Fibroblast of mammary gland (primary cell): ENCODE results near the gene ELMO1.

ENCODE experiments used
- DNase-seq: peaks from one replicate; pipeline ENCODE4 v3.0.0-alpha.2; 2010; ENCODE audit warnings: low read depth
- H3K4me3 ChIP-seq: 2 replicates; pipeline ENCODE4 v1.5.1; 2011; ENCODE audit warnings: low read depth, mild to moderate bottlenecking, low read length, moderate library complexity; ENCODE audit not compliant: control insufficient read depth
- TF ChIP-seq, protein P1 (sequence below): conservative IDR thresholded peaks from 2 replicates; pipeline ENCODE4 v1.5.1; 2011; ENCODE audit warnings: low read depth, low read length, inconsistent platforms; ENCODE audit not compliant: control insufficient read depth, insufficient read depth

Gene ELMO1

DNA sequence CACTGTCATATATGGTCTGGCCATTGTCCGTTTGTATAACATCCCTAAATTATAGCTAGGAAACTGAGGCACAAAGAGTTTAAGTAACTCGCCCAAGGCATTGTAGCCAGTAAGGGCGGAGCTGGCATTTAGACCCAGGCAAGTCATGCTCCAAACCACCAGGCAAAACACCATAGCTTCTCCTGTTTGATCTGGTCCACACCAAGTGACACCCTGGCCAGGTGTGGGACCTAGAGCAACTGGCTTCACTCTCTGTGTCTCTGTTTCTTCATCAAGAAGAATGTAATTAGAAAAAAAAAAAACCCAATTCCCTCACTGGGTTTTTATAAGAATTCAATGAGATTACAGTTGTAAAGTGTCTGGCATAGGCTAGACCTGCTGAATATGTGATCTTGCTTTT lies 639.2 kb downstream of the ELMO1 start:
- DNase-seq, result no peak
- TF ChIP-seq, protein P1, sequence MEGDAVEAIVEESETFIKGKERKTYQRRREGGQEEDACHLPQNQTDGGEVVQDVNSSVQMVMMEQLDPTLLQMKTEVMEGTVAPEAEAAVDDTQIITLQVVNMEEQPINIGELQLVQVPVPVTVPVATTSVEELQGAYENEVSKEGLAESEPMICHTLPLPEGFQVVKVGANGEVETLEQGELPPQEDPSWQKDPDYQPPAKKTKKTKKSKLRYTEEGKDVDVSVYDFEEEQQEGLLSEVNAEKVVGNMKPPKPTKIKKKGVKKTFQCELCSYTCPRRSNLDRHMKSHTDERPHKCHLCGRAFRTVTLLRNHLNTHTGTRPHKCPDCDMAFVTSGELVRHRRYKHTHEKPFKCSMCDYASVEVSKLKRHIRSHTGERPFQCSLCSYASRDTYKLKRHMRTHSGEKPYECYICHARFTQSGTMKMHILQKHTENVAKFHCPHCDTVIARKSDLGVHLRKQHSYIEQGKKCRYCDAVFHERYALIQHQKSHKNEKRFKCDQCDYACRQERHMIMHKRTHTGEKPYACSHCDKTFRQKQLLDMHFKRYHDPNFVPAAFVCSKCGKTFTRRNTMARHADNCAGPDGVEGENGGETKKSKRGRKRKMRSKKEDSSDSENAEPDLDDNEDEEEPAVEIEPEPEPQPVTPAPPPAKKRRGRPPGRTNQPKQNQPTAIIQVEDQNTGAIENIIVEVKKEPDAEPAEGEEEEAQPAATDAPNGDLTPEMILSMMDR, result no peak

DNA sequence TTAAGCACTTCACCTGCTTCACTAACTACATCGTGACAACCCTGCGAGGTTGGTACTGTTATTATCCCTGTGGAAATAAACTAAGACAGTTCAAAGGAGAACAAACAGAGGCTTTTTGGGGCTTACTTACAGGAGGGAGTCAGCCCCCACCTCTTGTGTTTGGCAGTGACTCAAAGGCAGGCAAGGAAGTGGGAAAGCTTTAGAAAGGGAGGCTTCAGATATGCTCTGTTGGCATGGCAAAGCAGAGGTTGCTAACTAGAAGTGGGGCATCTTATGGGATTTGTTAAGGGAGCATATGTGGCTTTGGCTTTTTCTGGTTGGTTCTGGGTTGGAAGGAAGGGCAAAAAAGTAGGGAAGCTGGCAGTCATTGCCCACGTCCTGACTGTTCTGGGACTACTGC lies 639.6 kb downstream of the ELMO1 start:
- H3K4me3 ChIP-seq, result no peak overlapping the region
- TF ChIP-seq, protein P1, result no peak
- no peak for DNase-seq

More for the DNA sequence above, 639.2 kb downstream of the ELMO1 start:
- H3K4me3 ChIP-seq, result no peak overlapping the region

DNA sequence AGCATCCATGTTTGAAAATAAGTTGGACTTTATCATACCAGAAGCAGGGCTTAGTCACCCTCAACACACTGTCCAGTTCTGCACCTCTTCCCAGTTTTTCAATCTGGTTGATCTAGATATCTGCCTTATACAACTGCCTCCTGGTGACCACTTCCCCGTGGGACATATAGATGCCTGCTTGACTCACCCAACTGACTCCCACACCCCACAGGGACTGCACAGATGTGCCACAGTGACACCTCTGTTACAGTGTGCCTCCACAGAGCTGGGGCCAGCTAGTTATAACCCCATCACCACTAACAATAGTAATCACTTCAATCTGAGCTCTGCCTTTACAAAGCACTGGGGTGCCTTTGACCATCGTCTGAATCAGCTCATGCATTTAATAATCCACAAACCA lies 641.8 kb downstream of the ELMO1 start:
- H3K4me3 ChIP-seq, result no peak overlapping the region
- DNase-seq, result no peak
- TF ChIP-seq, protein P1, result no peak
